Measurements from ENCODE around the gene FRRS1. TPM values are rescaled to one million over a fixed set of nuclear protein-coding genes. Genes with fewer than 3 reads are reported as not detected.

The FRRS1 gene
- total RNA-seq, 4 donors from 2014 or later = 2.5 to 4.4 (median 3.4) TPM

GRCh38 chr1:99685516-99686180 lies 80.8 kb downstream of the FRRS1 start:
- peaks cover 0 to 27% (median 0%) of the 10 kb centered on the region in 3 donors for H3K36me3 ChIP-seq
- no peak overlapping the region for H3K4me3 ChIP-seq
- peak overlapping the region in 3 of 4 donors; percentile 2 to 72 (median 63) for H3K27ac ChIP-seq
- no peak for TF ChIP-seq POLR2A (IDR thresholded peaks at IDR 0.05)
- peak in 1 of 2 donors; percentile 70 for TF ChIP-seq EP300 (IDR thresholded peaks at IDR 0.05)
- TF ChIP-seq CTCF (IDR thresholded peaks at IDR 0.05) = peak; percentile 29 to 61 (median 40)
- WGBS, 2 donors = 8 to 10% methylated on average over 6 of the region's 6 CpGs
- no peaks in the 10 kb centered on the region for H3K27me3 ChIP-seq
- H3K4me1 ChIP-seq = peaks cover 0 to 24% (median 5%) of the 10 kb centered on the region in 4 donors
- peak; percentile 66 to 78 for DNase-seq (ENCODE audit: low spot score in 2 of 2)
- H3K9me3 ChIP-seq = no peaks in the 10 kb centered on the region

- no peak for TF ChIP-seq POLR2A (IDR thresholded peaks at IDR 0.05)
- TF ChIP-seq CTCF (IDR thresholded peaks at IDR 0.05) = no peak
- TF ChIP-seq EP300 (IDR thresholded peaks at IDR 0.05) = no peak
- Histone ChIP-seq H3K27ac (no peak overlapping the region), H3K36me3 (peaks cover 0 to 18% (median 0%) of the 10 kb centered on the region in 3 donors), H3K4me1 (peaks cover 0 to 24% (median 5%) of the 10 kb centered on the region in 4 donors), H3K4me3 (no peak overlapping the region), H3K27me3 (no peaks in the 10 kb centered on the region), H3K9me3 (no peaks in the 10 kb centered on the region)
- no peak for DNase-seq (ENCODE audit: low spot score in 2 of 2)
- WGBS, 2 donors = 74 to 77% methylated on average over 4 of the region's 4 CpGs
Observed at GRCh38 chr1:99682291-99682751, 84.1 kb downstream of the FRRS1 start.

- Histone ChIP-seq H3K9me3 (no peaks in the 10 kb centered on the region), H3K4me3 (no peak overlapping the region), H3K27ac (no peak overlapping the region), H3K4me1 (peaks cover 0 to 24% (median 5%) of the 10 kb centered on the region in 4 donors), H3K27me3 (no peaks in the 10 kb centered on the region), H3K36me3 (peaks cover 0 to 16% (median 0%) of the 10 kb centered on the region in 3 donors)
- 70 to 71% methylated on average over 3 of the region's 3 CpGs for WGBS, 2 donors
- DNase-seq (ENCODE audit: low spot score in 2 of 2) = no peak
- no peak for TF ChIP-seq EP300 (IDR thresholded peaks at IDR 0.05)
- TF ChIP-seq POLR2A (IDR thresholded peaks at IDR 0.05) = no peak
- no peak for TF ChIP-seq CTCF (IDR thresholded peaks at IDR 0.05)
Observed at GRCh38 chr1:99681583-99681982, 84.9 kb downstream of the FRRS1 start.

- peaks cover 0 to 16% (median 0%) of the 10 kb centered on the region in 3 donors for H3K36me3 ChIP-seq
- peaks cover 0 to 18% (median under 1%) of the 10 kb centered on the region in 4 donors for H3K4me1 ChIP-seq
- H3K9me3 ChIP-seq = no peaks in the 10 kb centered on the region
- WGBS, 2 donors = 87 to 89% methylated on average over 1 of the region's 1 CpG
- no peak overlapping the region for H3K4me3 ChIP-seq
- DNase-seq (ENCODE audit: low spot score in 2 of 2) = no peak
- TF ChIP-seq POLR2A (IDR thresholded peaks at IDR 0.05) = no peak
- TF ChIP-seq CTCF (IDR thresholded peaks at IDR 0.05) = no peak
- TF ChIP-seq EP300 (IDR thresholded peaks at IDR 0.05) = no peak
- no peaks in the 10 kb centered on the region for H3K27me3 ChIP-seq
- no peak overlapping the region for H3K27ac ChIP-seq
Observed at GRCh38 chr1:99680270-99680669, 86.2 kb downstream of the FRRS1 start.

- H3K27me3 ChIP-seq = no peaks in the 10 kb centered on the region
- H3K9me3 ChIP-seq = no peaks in the 10 kb centered on the region
- TF ChIP-seq CTCF (IDR thresholded peaks at IDR 0.05) (no peak), EP300 (IDR thresholded peaks at IDR 0.05) (no peak), POLR2A (IDR thresholded peaks at IDR 0.05) (no peak)
- WGBS, 2 donors = 87 to 98% methylated on average over 2 of the region's 2 CpGs
- no peak for DNase-seq (ENCODE audit: low spot score in 2 of 2)
- peaks cover 0 to 35% (median 20%) of the 10 kb centered on the region in 4 donors for H3K4me1 ChIP-seq
- H3K27ac ChIP-seq = no peak overlapping the region
- peaks cover 0 to 16% (median 0%) of the 10 kb centered on the region in 3 donors for H3K36me3 ChIP-seq
- H3K4me3 ChIP-seq = no peak overlapping the region
Observed at GRCh38 chr1:99677416-99677815, 89.0 kb downstream of the FRRS1 start.
